ENCODE data around the gene SWI5.
"Not testable (repeated sequence)": the region's sequence is repeated elsewhere in the genome, so short reads cannot be mapped to it uniquely, and the experiment has no call there.

The SWI5 gene

GRCh38 chr9:128276008-128276573, at the start of gene SWI5:
Gene SWI5, plus strand, starts transcription at chr9:128276276.
- DNase-seq, result peak; percentile 100

DNA sequence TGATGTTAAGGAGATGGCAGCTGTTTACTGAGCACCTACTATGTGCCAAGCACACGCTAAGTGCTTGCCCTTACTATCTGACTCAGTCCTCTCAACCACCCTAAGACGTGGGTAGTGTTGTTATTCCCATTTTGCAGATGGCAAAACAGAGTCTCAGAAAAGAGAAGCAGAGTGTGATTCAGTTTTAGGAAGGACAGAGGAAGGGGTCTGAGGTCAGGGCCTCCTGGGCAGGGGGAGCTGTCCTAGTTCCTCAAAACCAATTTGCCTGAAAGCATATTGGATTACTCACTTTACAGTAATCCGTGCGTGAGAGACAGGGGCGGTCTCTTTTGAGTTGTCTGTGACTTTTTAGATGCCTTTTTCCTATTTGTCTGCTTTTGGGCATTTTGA, 49.7 kb upstream of the SWI5 start:
- DNase-seq, result no peak

- DNase-seq, result not testable (repeated sequence)
These were observed 45.2 kb upstream of the SWI5 start for GRCh38 chr9:128230897-128231296.

GRCh38 chr9:128231638-128232527, 44.2 kb upstream of the SWI5 start:
- DNase-seq, result no peak

- DNase-seq, result no peak
These were observed 43.3 kb upstream of the SWI5 start for GRCh38 chr9:128232528-128233428.

DNA sequence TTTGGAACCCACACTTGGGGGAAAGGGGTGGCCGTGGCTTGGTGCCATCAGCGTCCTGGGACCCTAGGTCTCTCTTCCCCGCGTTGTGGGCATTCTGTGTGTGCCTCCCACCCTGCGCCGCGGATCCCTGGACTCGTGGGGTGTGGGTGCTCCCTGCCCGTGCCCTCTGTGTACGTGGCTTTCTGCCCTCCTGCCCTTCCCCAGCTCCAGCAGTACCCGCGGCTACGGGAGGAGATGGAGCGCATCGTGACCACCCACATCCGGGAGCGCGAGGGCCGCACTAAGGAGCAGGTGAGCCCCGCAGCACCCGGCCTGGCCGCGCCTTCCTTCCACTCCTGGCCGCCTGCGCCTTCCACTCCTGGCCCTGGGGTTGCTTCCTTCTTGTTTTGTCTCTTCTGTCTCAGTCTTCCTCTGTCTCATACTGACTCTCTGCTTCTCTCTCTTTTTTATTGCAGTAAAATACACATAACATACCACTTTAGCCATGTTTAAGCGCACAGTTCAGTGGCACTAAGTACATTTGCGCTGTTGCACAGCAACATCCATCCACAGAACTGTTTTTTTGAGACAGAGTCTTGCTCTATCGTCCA, 42.2 kb upstream of the SWI5 start:
- no peak for DNase-seq

DNA sequence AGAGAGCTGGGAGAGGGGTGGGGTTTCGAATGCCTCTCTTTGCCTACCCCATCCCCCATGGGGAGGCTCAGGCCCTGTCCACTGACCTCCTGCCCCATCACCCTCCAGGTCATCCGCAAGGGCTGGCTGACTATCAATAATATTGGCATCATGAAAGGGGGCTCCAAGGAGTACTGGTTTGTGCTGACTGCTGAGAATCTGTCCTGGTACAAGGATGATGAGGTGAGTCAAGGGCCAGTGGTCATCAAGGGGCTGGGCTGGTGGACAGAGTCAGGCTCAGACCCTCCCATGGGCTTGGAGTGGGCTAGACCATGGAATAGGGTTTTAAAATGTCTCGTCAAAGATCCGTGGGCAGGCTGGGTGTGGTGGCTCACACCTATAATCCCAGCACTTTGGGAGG, 34.0 kb upstream of the SWI5 start:
- DNase-seq, result no peak

DNA sequence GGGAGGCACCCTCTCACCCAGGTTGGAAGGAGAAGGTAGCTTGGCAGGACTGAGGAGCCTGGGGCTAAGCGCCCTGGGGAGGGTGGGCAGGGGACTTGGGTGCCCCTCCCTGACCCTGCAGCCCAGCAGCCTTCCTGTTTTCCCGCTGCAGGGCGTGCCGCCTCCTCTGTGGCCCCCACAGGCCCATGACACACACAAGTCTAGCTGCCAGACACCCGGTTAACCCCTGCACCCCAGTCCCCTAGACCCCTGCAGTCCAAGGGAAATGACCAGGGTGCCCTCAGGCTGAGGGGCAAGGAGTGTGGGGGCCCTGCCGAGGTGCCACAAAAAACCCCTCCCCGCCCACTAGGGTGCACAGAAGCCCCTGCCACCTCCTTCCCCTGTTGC, 33.3 kb upstream of the SWI5 start:
- no peak for DNase-seq

GRCh38 chr9:128243215-128244018, 32.7 kb upstream of the SWI5 start:
- no peak for DNase-seq

DNA sequence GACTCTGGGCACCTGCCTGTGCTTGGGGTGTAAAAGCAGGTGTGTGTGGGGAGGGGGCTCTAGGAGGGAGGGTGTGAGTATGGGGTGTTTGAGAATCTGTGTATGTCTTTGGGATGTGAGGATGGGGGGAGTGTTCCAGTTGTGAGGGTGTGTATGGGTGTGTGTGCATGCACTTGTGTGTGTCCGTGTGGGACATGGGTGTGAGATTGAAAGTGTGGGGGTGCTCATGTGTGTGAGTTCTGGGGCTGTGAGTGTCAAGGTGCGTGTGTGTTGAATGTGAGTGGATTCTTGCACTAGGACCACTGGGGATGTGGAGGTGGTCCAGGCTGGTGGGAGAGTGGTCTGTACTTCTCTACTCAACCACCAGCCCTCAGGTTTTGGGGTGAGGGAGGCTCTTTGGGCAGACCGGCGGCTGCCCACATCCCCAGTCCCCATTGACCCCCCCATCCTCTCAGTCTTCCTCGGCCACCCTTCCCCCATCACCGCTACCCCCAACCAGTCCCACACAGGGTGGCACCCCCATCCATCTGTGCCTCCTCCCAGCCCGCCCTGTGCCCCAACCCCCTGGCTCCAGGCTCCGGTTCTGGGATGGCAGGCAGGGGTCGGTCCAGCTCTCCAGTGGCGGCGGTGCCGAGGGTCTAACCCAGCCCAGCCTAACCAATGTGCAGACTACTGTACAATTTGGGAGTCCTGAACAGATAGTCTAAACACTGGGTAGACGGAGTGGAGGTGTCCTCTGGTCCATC, 31.8 kb upstream of the SWI5 start:
- no peak for DNase-seq

DNA sequence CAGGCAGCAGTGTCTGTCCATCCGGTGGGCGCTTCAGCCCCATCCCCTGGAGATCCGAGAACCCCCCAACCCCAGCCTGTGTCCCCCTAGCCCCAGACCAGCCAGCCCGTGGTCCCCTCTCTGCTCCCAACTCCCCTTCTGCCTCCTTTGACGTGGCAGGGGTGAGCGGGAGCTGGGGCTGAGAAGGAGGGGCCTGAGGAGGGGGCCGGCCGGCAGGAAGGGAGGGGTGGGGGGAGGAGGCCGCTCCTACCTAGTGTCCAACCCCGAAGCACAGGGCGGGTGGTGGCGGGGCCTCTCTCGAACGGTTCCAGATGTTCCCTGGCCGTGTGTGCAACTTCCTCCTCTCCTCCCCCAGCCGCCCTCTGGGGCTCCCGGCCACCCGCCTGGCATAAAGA, 31.2 kb upstream of the SWI5 start:
- DNase-seq, result no peak

- no peak for DNase-seq
These were observed 30.5 kb upstream of the SWI5 start for GRCh38 chr9:128245421-128246151.

DNA sequence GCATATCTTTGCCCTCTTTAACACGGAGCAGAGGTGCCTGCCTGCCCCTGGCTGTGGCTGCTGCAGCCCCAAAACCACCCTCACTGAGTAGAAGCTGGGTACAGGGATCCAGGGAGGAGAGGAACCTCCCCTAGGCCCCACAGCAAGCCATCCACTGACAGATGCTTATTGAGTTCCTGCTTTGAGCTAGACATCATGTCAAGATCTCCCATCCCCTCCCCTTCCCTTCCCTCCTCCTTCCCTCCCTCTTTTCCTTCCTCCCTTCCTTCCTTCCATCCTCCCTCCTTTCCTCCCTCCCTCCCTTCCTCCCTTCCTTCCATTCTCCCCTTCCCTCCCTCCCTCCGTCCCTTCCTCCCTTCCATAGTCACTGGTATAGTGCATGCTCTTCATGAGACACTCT, 29.6 kb upstream of the SWI5 start:
- no peak for DNase-seq

- no peak for DNase-seq
These were observed 28.8 kb upstream of the SWI5 start for GRCh38 chr9:128247226-128247803.

DNA sequence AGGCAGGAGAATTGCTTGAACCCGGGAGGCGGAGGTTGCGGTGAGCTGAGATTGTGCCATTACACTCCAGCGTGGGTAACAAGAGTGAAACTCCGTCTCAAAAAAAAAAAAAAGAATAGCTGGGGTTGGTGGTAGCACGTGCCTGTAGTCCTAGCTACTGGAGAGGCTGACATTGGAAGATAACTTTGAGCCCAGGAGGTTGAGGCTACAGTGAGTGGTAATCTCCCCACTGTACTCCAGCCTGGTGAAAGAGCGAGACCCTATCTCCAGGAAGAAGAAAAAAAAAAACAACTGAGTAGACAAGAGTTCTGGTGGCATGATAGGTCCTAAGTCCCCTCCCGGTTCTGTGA, 26.5 kb upstream of the SWI5 start:
- DNase-seq, result no peak

DNA sequence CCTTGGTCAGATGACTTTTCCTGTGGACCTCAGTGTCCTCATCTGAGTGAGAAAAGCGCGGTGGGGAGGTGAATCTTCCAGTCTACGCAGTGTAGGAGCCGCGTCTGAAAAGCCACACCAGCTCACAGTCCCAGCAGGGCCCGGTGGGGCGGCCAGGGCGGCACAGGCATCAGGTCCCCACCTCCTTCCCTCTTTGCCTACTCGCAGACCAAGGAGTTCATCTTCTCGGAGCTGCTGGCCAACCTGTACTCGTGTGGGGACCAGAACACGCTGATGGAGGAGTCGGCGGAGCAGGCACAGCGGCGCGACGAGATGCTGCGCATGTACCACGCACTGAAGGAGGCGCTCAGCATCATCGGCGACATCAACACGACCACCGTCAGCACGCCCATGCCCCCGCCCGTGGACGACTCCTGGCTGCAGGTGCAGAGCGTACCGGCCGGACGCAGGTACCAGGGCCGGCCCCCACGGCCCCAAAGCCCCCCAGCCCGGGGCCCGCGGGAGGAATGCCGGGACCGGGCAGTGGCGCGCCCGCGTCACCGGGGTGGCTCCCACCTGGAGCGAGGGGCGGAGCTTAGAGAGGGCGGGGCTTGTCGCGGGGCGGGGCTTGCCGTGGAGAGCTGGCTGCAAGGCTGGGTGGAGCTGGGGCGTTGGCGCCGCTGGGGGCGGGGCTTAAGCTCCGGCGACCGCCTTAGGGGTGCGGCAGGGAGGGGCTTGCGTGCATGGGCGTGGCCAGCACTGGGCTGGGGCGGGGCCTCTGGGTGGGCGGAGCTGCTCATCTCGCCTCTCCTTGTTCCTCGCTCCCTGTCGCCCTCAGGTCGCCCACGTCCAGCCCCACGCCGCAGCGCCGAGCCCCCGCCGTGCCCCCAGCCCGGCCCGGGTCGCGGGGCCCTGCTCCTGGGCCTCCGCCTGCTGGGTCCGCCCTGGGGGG, 25.9 kb upstream of the SWI5 start:
- peak; percentile 96 to 99 for DNase-seq

DNA sequence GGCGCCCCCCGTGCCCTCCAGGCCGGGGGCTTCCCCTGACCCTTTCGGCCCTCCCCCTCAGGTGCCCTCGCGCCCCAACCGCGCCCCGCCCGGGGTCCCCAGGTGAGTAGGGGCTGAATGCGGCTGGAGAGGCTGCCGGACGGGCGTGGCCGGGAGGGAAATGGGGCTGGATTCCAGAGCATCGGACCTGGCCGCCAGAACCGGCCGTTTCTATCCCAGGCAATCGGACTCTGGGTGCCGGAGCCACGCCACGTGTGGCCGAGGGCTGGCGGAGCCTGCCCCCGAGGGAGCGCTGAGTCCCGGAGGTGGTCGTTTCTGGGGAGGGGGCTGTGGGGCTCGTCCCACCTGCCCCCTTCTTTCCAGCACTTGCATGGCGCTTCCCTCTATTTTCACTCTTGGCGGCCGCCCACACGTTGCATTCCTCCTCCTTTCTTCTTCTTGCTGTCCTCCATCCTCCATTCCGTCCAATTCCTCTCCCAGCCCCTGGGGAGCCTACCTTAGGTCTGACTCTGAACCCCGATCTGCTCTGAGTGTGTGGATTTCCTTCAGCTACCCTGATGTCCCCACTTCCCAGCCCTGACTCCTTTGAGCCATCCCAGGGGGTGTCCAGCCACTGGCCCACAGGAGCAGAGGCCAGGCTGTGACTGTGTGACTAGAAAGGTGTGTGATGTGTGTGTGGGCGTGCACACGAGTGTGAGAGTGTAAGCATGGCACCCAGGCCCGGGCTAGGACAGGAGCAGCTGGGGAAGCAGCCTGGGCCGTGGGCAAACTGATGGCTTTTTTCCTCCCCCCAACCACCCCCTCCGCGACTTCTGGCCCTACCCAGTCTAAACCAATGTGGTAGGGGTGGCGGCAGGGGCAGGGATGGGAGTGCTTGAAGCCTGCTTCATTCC, 25.0 kb upstream of the SWI5 start:
- no peak for DNase-seq

- DNase-seq, result no peak
These were observed 24.4 kb upstream of the SWI5 start for GRCh38 chr9:128251732-128252100.

All from activated CD4-positive, alpha-beta T cell treated with anti-CD3 and anti-CD28 coated beads for 4 hours (primary cell).